Middle frontal gyrus (tissue), 1 donor: ENCODE results near the gene SLC35G6.

Source experiments
- DNase-seq: peaks from one replicate; pipeline ENCODE4 v3.0.0-alpha.2; 2015; ENCODE audit warnings: low spot score; ENCODE audit errors: extremely low spot score

Gene SLC35G6

DNA sequence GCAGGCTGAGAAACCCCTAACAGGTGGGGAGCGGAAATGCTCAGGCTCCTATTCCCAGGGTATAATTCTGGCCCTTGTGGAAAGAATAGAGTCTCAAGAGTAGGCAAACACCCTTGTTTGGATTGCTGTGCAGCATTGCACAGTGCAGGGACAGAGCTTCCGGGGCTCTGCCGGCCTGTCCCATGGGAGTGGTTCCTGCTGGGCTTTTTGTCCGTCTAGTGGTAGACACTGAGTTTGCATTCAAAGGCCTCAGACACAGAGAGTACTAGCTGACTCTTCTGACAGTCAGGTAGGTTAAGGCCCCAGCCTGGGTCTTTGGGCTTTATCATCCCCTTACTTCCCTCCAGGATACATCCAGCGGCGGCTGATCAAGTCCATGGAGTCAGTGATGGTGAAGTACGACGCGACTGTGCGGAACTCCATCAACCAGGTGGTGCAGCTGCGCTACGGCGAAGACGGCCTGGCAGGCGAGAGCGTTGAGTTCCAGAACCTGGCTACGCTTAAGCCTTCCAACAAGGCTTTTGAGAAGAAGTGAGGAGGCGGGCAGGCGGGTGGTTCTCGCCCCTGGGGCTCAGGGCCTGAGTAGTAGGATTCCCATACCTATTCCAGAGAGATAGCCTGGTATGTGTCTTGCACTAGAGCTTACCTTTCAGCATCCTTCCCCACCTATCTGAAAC, 21.1 kb downstream of the SLC35G6 start:
- DNase-seq = no peak

DNA sequence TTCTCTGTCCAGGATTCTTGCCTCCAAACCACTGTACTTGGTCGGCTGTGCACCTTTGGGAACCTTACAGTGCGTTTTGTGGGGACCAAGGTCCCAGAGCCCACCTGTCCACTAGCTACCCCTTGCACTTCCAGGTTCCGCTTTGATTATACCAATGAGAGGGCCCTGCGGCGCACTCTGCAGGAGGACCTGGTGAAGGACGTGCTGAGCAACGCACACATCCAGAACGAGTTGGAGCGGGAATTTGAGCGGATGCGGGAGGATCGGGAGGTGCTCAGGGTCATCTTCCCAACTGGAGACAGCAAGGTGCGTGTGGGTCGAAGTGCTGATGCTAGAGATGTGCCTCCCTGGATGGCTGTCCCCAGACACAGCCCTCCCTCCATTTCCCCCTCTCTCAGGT, 21.7 kb downstream of the SLC35G6 start:
- no peak for DNase-seq

- no peak for DNase-seq
Observed at GRCh38 chr17:7503521-7503920, 22.3 kb downstream of the SLC35G6 start.

DNA sequence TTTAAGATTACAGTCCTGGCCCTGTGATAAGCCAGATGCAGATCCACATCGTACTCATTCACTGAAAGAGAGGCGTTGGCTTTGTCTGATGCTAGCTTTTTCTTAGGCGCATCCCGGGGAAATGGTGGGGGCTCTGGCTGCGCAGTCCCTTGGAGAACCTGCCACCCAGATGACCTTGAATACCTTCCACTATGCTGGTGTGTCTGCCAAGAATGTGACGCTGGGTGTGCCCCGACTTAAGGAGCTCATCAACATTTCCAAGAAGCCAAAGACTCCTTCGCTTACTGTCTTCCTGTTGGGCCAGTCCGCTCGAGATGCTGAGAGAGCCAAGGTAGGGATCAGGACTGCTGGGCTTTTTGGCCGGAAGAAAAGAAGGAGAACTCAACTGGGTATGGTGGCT, 26.9 kb downstream of the SLC35G6 start:
- DNase-seq = no peak

GRCh38 chr17:7508846-7509245, 27.6 kb downstream of the SLC35G6 start:
- no peak for DNase-seq

- DNase-seq = no peak
Observed at GRCh38 chr17:7509937-7510336, 28.7 kb downstream of the SLC35G6 start.

DNA sequence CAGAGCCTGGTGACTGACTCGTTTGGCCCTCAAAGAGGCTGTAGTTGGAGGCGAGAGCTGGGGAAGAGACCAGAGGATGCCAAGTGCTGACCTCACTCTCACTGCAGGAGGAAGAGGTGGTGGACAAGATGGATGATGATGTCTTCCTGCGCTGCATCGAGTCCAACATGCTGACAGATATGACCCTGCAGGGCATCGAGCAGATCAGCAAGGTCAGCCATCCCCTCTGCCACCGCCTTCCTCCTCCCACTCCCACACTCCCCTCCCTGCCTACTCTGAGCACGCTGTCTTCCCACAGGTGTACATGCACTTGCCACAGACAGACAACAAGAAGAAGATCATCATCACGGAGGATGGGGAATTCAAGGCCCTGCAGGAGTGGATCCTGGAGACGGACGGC, 29.9 kb downstream of the SLC35G6 start:
- DNase-seq = no peak

- DNase-seq = no peak
Observed at GRCh38 chr17:7512105-7512504, 30.9 kb downstream of the SLC35G6 start.

DNA sequence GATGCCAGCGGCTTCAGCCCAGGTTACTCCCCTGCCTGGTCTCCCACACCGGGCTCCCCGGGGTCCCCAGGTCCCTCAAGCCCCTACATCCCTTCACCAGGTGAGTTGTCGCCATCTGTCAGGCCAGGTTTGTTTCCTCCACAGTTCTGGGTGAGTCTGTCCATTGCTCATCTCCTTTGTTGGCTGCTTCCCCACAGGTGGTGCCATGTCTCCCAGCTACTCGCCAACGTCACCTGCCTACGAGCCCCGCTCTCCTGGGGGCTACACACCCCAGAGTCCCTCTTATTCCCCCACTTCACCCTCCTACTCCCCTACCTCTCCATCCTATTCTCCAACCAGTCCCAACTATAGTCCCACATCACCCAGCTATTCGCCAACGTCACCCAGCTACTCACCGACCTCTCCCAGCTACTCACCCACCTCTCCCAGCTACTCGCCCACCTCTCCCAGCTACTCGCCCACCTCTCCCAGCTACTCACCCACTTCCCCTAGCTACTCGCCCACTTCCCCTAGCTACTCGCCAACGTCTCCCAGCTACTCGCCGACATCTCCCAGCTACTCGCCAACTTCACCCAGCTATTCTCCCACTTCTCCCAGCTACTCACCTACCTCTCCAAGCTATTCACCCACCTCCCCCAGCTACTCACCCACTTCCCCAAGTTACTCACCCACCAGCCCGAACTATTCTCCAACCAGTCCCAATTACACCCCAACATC, 31.7 kb downstream of the SLC35G6 start:
- DNase-seq = no peak

DNA sequence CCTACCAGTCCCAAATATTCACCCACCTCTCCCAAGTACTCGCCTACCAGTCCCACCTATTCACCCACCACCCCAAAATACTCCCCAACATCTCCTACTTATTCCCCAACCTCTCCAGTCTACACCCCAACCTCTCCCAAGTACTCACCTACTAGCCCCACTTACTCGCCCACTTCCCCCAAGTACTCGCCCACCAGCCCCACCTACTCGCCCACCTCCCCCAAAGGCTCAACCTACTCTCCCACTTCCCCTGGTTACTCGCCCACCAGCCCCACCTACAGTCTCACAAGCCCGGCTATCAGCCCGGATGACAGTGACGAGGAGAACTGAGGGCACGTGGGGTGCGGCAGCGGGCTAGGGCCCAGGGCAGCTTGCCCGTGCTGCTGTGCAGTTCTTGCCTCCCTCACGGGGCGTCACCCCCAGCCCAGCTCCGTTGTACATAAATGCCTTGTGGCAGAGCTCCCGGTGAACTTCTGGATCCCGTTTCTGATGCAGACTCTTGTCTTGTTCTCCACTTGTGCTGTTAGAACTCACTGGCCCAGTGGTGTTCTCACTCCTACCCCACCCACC, 32.7 kb downstream of the SLC35G6 start:
- no peak for DNase-seq

- DNase-seq = no peak
Observed at GRCh38 chr17:7515911-7516610, 34.8 kb downstream of the SLC35G6 start.

DNA sequence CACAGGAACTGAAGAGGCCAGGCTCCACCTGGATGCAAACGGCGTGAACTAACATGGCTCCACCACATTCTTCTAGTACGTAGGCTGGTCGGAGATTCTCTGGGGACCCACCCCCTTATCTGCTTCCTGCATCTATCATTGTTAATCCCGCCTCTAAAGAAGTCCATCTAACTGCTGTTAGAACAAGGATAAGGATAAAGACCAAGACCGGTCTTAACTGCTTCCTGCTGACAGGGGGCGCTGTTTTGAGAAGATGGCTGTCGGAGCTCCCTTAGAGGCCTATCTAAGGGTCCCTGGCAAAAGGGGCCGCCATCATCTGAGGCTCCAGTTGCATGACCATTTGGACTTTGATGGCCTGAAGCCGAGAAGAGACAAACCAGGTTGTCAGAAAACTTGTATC, 41.8 kb downstream of the SLC35G6 start:
- no peak for DNase-seq

DNA sequence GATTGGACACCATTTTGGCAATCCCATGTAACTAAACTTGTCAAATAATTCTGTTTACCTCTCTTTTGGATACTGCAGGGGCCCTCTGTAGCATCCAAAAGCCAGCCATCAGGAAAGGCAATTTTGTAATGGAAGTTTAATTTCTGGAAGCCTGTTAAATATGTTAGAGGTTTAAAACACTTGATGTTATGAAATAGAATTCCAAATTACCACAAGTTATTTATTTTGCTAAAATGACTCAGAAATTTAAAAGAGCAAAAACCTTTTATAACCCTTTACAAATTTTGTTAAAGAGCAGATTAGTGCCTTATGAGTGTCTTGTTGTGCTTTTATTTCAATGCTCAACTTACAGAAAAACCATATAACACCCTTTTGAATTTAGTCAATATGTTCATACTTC, 47.6 kb downstream of the SLC35G6 start:
- DNase-seq = no peak

DNA sequence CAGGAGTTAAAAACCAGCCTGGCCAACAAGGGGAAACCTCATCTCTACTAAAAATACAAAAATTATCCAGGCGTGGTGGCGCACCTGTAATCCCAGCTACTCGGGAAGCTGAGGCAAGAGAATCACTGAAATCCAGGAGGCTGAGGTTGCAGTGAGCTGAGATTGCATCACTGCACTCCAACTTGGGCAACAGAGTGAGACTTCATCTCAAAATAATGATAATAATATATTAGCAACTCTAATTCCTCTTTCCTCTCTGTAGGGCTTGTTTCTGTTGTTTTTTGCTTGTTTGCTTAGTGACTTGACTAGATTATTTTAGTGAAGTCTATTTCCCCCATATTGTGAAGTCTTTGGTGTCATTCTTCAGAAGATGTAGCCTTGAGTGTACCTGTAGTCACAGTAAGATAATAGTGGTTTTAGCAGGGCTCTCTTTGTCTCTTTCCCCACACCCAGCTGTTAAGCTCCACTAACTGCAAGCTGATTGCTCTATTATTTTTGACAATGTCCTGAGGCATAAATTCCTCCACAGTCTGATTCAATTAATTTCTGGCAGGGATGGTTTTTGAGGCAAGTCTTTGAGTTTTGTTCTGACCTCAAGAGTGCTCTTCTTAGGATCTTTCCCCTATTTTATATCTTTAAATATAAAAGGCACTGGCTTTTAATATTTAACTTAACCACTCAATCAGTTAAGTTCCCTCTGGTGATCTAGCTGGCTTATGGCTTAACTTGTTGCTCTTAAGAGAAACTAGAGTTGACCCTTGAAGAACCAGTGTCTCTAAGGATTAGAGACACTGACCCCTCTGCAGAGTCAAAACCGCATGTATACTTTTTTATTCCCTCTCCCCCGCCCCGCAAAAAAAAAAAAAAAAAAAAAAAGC, 49.0 kb downstream of the SLC35G6 start:
- no peak for DNase-seq
